DND-41 (cell line): Measurements from ENCODE around the gene IL10RA.

Experiments used
- ATAC-seq: fragments of 200-7000 bp; cut with Tn5 transposase; 3 replicates; pipeline ENCODE4 v1.9.1; 2021; ENCODE audit warnings: low read depth; ENCODE audit not compliant: insufficient read depth
- DNase-seq: peaks from one replicate; pipeline ENCODE4 v3.0.0-alpha.2; 2020
- H2AFZ ChIP-seq: 2 replicates; pipeline ENCODE4 v1.6.0; 2012; ENCODE audit warnings: low read depth, low read length
- H3K27ac ChIP-seq: 2 replicates; pipeline ENCODE4 v1.5.1; 2012; ENCODE audit warnings: low read length, inconsistent platforms
- H3K27me3 ChIP-seq: fragments of 200-600 bp; sonication (generic); 2 replicates; pipeline ENCODE4 v1.6.0; 2012; ENCODE audit warnings: low read length, mild to moderate bottlenecking, inconsistent platforms; ENCODE audit not compliant: insufficient read depth, poor library complexity
- H3K36me3 ChIP-seq: 2 replicates; pipeline ENCODE4 v1.5.1; 2012; ENCODE audit warnings: low read length, inconsistent platforms; ENCODE audit not compliant: insufficient read depth
- H3K4me1 ChIP-seq: 2 replicates; pipeline ENCODE4 v1.5.1; 2012; ENCODE audit warnings: mild to moderate bottlenecking, low read length; ENCODE audit not compliant: insufficient read depth
- H3K4me2 ChIP-seq: 2 replicates; pipeline ENCODE4 v1.6.0; 2012; ENCODE audit warnings: mild to moderate bottlenecking, moderate library complexity, low read length, inconsistent platforms; ENCODE audit not compliant: insufficient read depth
- H3K4me3 ChIP-seq, 2 experiments: fragments of 200-600 bp in 1 of 2; shearing (Covaris generic) in 1 of 2; 2 replicates each; pipeline ENCODE4 v1.5.1; 2012 to 2016; ENCODE audit warnings: inconsistent platforms in 2 of 2, low read length in 2 of 2, mild to moderate bottlenecking in 2 of 2, low read depth in 1 of 2, moderate library complexity in 1 of 2
- H3K79me2 ChIP-seq: 2 replicates; pipeline ENCODE4 v1.6.0; 2012; ENCODE audit warnings: low read length, inconsistent platforms; ENCODE audit not compliant: insufficient read depth
- H3K9ac ChIP-seq: 2 replicates; pipeline ENCODE4 v1.6.0; 2012; ENCODE audit warnings: low read depth, mild to moderate bottlenecking, inconsistent platforms, low read length, moderate library complexity
- H3K9me3 ChIP-seq: 2 replicates; pipeline ENCODE4 v1.5.1; 2012; ENCODE audit warnings: low read length, moderate library complexity, mild to moderate bottlenecking, inconsistent platforms; ENCODE audit not compliant: insufficient read depth, severe bottlenecking
- H4K20me1 ChIP-seq: 2 replicates; pipeline ENCODE4 v1.6.0; 2012; ENCODE audit warnings: low read length; ENCODE audit not compliant: insufficient read depth
- CTCF ChIP-seq: IDR thresholded peaks from 2 replicates; pipeline ENCODE4 v1.5.1; 2012; ENCODE audit warnings: borderline replicate concordance, low read length, moderate library complexity, mild to moderate bottlenecking; ENCODE audit not compliant: poor library complexity, severe bottlenecking; ENCODE audit errors: extremely low read depth
- EZH2 ChIP-seq: IDR thresholded peaks from 3 replicates; pipeline ENCODE4 v1.6.1; 2012; ENCODE audit warnings: borderline replicate concordance, low read depth, mild to moderate bottlenecking, moderate library complexity, low read length, inconsistent platforms; ENCODE audit not compliant: severe bottlenecking

The IL10RA gene

GRCh38 chr11:118027694-118028093, 41.5 kb downstream of the IL10RA start:
- Histone ChIP-seq H2AFZ (no peak overlapping the region), H3K27ac (no peak overlapping the region), H3K9ac (no peak overlapping the region), H3K9me3 (no peaks in the 10 kb centered on the region), H3K4me3 (no peak overlapping the region), H3K4me2 (no peak overlapping the region), H3K79me2 (no peaks in the 10 kb centered on the region), H3K27me3 (no peaks in the 10 kb centered on the region), H4K20me1 (no peaks in the 10 kb centered on the region), H3K4me1 (no peaks in the 10 kb centered on the region), H3K36me3 (no peaks in the 10 kb centered on the region)
- TF ChIP-seq CTCF, result no peak
- no peak for TF ChIP-seq EZH2
- DNase-seq (no peak), ATAC-seq (no peak)

GRCh38 chr11:118028626-118029025, 42.4 kb downstream of the IL10RA start:
- Histone ChIP-seq H3K4me1 (no peaks in the 10 kb centered on the region), H3K4me3 (no peak overlapping the region), H3K9me3 (no peaks in the 10 kb centered on the region), H3K36me3 (no peaks in the 10 kb centered on the region), H3K9ac (no peak overlapping the region), H2AFZ (no peak overlapping the region), H3K27ac (no peak overlapping the region), H3K4me2 (no peak overlapping the region), H3K79me2 (no peaks in the 10 kb centered on the region), H3K27me3 (no peaks in the 10 kb centered on the region), H4K20me1 (no peaks in the 10 kb centered on the region)
- no peak for DNase-seq
- no peak for TF ChIP-seq EZH2
- no peak for TF ChIP-seq CTCF
- ATAC-seq, result no peak

GRCh38 chr11:118033443-118033842, 47.2 kb downstream of the IL10RA start:
- no peaks in the 10 kb centered on the region for H4K20me1 ChIP-seq
- no peaks in the 10 kb centered on the region for H3K36me3 ChIP-seq
- no peaks in the 10 kb centered on the region for H3K9me3 ChIP-seq
- no peak overlapping the region for H3K9ac ChIP-seq
- no peak for DNase-seq
- TF ChIP-seq CTCF, result no peak
- TF ChIP-seq EZH2, result no peak
- no peaks in the 10 kb centered on the region for H3K79me2 ChIP-seq
- H3K27me3 ChIP-seq, result no peaks in the 10 kb centered on the region
- no peaks in the 10 kb centered on the region for H3K4me1 ChIP-seq
- H3K27ac ChIP-seq, result no peak overlapping the region
- no peak overlapping the region for H2AFZ ChIP-seq
- no peak overlapping the region for H3K4me2 ChIP-seq
- H3K4me3 ChIP-seq, result no peak overlapping the region
- no peak for ATAC-seq

GRCh38 chr11:118042141-118042540, 55.9 kb downstream of the IL10RA start:
- no peaks in the 10 kb centered on the region for H4K20me1 ChIP-seq
- H2AFZ ChIP-seq, result no peak overlapping the region
- H3K36me3 ChIP-seq, result no peaks in the 10 kb centered on the region
- H3K9ac ChIP-seq, result no peak overlapping the region
- no peak overlapping the region for H3K27ac ChIP-seq
- DNase-seq (no peak), ATAC-seq (no peak)
- H3K9me3 ChIP-seq, result no peaks in the 10 kb centered on the region
- H3K4me3 ChIP-seq, result no peak overlapping the region
- no peaks in the 10 kb centered on the region for H3K79me2 ChIP-seq
- no peak overlapping the region for H3K4me2 ChIP-seq
- H3K27me3 ChIP-seq, result no peaks in the 10 kb centered on the region
- no peaks in the 10 kb centered on the region for H3K4me1 ChIP-seq
- TF ChIP-seq CTCF (no peak), EZH2 (no peak)
